ENCODE measurements around the gene MAN2B1.

The MAN2B1 gene

DNA sequence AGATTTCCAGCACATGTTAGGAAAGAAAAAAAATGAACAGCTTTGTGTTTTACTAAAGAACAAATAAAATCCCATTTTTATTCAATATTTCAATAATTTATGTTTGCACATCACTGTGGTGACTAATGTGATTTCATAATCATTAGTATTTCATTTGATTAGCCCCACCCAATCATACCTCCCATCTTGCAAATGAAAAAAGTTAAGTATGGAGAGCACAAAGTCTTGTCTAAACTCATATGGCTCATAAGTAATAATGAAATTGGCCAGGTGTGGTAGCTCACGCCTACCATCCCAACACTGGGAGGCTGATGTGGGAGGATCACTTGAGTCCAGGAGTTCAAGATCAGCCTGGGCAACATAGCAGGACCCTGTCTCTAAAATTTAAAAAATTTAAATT, 59.7 kb downstream of the MAN2B1 start:
- TF ChIP-seq, protein P1, sequence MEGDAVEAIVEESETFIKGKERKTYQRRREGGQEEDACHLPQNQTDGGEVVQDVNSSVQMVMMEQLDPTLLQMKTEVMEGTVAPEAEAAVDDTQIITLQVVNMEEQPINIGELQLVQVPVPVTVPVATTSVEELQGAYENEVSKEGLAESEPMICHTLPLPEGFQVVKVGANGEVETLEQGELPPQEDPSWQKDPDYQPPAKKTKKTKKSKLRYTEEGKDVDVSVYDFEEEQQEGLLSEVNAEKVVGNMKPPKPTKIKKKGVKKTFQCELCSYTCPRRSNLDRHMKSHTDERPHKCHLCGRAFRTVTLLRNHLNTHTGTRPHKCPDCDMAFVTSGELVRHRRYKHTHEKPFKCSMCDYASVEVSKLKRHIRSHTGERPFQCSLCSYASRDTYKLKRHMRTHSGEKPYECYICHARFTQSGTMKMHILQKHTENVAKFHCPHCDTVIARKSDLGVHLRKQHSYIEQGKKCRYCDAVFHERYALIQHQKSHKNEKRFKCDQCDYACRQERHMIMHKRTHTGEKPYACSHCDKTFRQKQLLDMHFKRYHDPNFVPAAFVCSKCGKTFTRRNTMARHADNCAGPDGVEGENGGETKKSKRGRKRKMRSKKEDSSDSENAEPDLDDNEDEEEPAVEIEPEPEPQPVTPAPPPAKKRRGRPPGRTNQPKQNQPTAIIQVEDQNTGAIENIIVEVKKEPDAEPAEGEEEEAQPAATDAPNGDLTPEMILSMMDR (IDR thresholded peaks at IDR 0.05): no peak
- no peak for TF ChIP-seq ZFX (IDR thresholded peaks at IDR 0.05; ENCODE audit: borderline replicate concordance)

DNA sequence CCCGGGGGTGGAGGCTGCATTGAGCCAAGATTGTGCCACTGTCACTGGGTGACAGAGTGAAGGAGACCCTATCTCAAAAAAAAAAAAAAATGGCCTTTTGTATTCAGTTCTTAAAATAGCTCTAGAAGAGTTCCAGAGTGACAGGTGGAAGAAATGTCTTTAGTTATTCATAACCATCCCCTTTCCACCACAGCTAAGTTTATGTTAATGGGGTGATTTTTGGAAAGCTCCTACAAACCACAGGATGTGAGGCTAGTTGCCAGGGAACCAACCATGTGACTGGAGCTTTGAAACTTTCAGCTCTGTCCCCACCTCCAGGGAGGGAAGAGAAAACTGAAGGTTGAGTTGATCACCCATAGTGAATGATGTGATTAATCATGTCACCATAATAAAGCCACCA, 62.8 kb downstream of the MAN2B1 start:
- no peak overlapping the region for H3K27ac ChIP-seq
- no peak for TF ChIP-seq ZFX (IDR thresholded peaks at IDR 0.05; ENCODE audit: borderline replicate concordance)
- TF ChIP-seq, protein P1 (IDR thresholded peaks at IDR 0.05): no peak

More for the DNA sequence above, 59.7 kb downstream of the MAN2B1 start:
- H3K27ac ChIP-seq: no peak overlapping the region

DNA sequence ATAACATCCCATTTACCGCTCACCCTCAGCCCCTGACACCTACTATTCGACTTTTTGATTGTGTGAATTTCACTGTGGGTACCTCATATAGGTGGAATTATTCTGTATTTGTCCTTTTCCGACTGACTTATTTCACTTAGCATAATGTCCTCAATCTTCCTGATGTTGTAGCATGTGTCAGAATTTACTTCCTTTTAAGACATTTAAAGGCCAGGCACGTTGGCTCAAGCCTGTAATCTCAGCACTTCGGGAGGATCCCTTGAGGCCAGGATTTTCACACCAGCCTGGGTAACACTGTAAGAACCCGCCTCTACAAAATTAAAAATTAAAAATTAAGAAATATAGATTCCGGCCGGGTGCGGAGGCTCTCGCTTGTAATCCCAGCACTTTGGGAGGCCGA, 68.9 kb downstream of the MAN2B1 start:
- no peak for TF ChIP-seq ZFX (IDR thresholded peaks at IDR 0.05; ENCODE audit: borderline replicate concordance)
- TF ChIP-seq, protein P1 (IDR thresholded peaks at IDR 0.05): no peak
- no peak overlapping the region for H3K27ac ChIP-seq

DNA sequence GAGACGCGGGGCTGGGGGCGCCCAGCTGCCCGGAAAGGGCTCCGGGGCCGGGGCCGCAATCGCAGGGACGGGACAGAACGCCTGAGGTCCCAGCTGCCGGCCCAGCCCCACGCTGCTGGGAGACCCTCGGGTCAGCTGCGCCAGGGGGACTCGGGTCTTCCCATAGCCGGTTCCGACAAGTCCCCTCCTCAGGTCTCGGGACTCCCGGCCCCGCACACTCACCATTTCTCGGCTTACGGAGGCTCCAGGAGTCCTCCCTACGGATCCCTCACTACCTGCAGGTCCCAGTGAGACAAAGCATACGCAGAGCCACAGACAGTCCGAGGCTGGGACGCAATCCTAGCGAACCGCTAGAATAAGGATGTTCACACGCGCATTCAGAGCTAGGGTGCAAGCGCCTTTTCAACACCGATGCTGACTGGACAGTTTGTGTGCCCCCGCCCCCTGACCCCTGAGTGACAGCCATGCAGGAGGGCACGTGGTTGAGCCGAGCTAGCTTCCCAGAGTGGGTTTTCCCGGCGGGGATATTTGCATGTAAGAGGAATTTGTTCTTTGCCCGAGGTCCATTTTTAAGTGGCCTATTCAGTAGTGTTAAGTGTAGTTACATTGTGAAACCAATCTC, 69.5 kb downstream of the MAN2B1 start:
- H3K27ac ChIP-seq: no peak overlapping the region

More for the DNA sequence above, 69.5 kb downstream of the MAN2B1 start:
- TF ChIP-seq, protein P1 (IDR thresholded peaks at IDR 0.05): no peak
- TF ChIP-seq ZFX (IDR thresholded peaks at IDR 0.05; ENCODE audit: borderline replicate concordance): no peak
